Osteocyte (in vitro differentiated cells): Measurements from ENCODE around the gene RNF213. TPM values are rescaled to one million over a fixed set of nuclear protein-coding genes. Genes with fewer than 3 reads are reported as not detected.

Experiments used
- DNase-seq: peaks from one replicate; pipeline ENCODE4 v3.0.0; 2021; ENCODE audit warnings: mixed read lengths; ENCODE audit not compliant: unreplicated experiment; ENCODE audit errors: extremely low spot score
- H3K27ac Mint-ChIP-seq: one replicate; pipeline ENCODE4 v1.8.0; 2021; ENCODE audit warnings: mild to moderate bottlenecking, mixed read lengths; ENCODE audit not compliant: unreplicated experiment
- H3K27me3 Mint-ChIP-seq: one replicate; pipeline ENCODE4 v1.8.0; 2021; ENCODE audit warnings: mixed read lengths; ENCODE audit not compliant: unreplicated experiment
- H3K36me3 Mint-ChIP-seq: one replicate; pipeline ENCODE4 v1.8.0; 2021; ENCODE audit warnings: mixed read lengths; ENCODE audit not compliant: unreplicated experiment
- H3K4me1 Mint-ChIP-seq: one replicate; pipeline ENCODE4 v1.8.0; 2021; ENCODE audit warnings: mixed read lengths; ENCODE audit not compliant: unreplicated experiment
- H3K4me3 Mint-ChIP-seq: one replicate; pipeline ENCODE4 v1.8.0; 2021; ENCODE audit warnings: mild to moderate bottlenecking, moderate library complexity, mixed read lengths; ENCODE audit not compliant: unreplicated experiment
- H3K9me3 Mint-ChIP-seq: one replicate; pipeline ENCODE4 v1.8.0; 2021; ENCODE audit warnings: mixed read lengths; ENCODE audit not compliant: unreplicated experiment
- CTCF ChIP-seq: fragments of 200-600 bp; sonication (generic); IDR thresholded peaks from 2 replicates; pipeline ENCODE4 v1.5.0; 2021; ENCODE audit warnings: antibody characterized with exemption, mild to moderate bottlenecking, moderate library complexity
- total RNA-seq: library from RNA; stranded (reverse); gene quantifications from 2 replicates; pipeline ENCODE4 v1.2.1, GENCODE V29; 2021

RNF213 gene
- total RNA-seq, 1 donor from 2014 or later: 106 TPM

GRCh38 chr17:80285237-80285920 lies 24.7 kb downstream of the RNF213 start:
- Mint-ChIP-seq H3K9me3 (no peaks in the 10 kb centered on the region), H3K27ac (no peak overlapping the region), H3K4me3 (no peak overlapping the region), H3K27me3 (no peaks in the 10 kb centered on the region), H3K4me1 (peaks cover 3% of the 10 kb centered on the region), H3K36me3 (peaks cover 19% of the 10 kb centered on the region)
- no peak for DNase-seq
- TF ChIP-seq CTCF: no peak

GRCh38 chr17:80286638-80286960 lies 25.9 kb downstream of the RNF213 start:
- H3K4me3 Mint-ChIP-seq: no peak overlapping the region
- H3K4me1 Mint-ChIP-seq: peaks cover 3% of the 10 kb centered on the region
- peaks cover 26% of the 10 kb centered on the region for H3K36me3 Mint-ChIP-seq
- no peaks in the 10 kb centered on the region for H3K9me3 Mint-ChIP-seq
- no peak for TF ChIP-seq CTCF
- no peaks in the 10 kb centered on the region for H3K27me3 Mint-ChIP-seq
- H3K27ac Mint-ChIP-seq: no peak overlapping the region
- no peak for DNase-seq

- TF ChIP-seq CTCF: no peak
- H3K36me3 Mint-ChIP-seq: peaks cover 31% of the 10 kb centered on the region
- H3K27ac Mint-ChIP-seq: no peak overlapping the region
These were observed 26.4 kb downstream of the RNF213 start for GRCh38 chr17:80287038-80287437.

GRCh38 chr17:80287806-80288567 lies 27.3 kb downstream of the RNF213 start:
- DNase-seq: no peak
- Mint-ChIP-seq H3K4me1 (peaks cover 3% of the 10 kb centered on the region), H3K36me3 (peaks cover 38% of the 10 kb centered on the region), H3K9me3 (no peaks in the 10 kb centered on the region), H3K4me3 (no peak overlapping the region), H3K27me3 (no peaks in the 10 kb centered on the region), H3K27ac (no peak overlapping the region)
- TF ChIP-seq CTCF: no peak

More at GRCh38 chr17:80287038-80287437, 26.4 kb downstream of the RNF213 start:
- peaks cover 3% of the 10 kb centered on the region for H3K4me1 Mint-ChIP-seq
- no peaks in the 10 kb centered on the region for H3K9me3 Mint-ChIP-seq
- no peak for DNase-seq
- no peak overlapping the region for H3K4me3 Mint-ChIP-seq
- no peaks in the 10 kb centered on the region for H3K27me3 Mint-ChIP-seq

GRCh38 chr17:80289616-80290015 lies 29.0 kb downstream of the RNF213 start:
- no peaks in the 10 kb centered on the region for H3K9me3 Mint-ChIP-seq
- peaks cover 43% of the 10 kb centered on the region for H3K36me3 Mint-ChIP-seq
- H3K4me3 Mint-ChIP-seq: no peak overlapping the region
- peaks cover under 1% of the 10 kb centered on the region for H3K4me1 Mint-ChIP-seq
- H3K27ac Mint-ChIP-seq: no peak overlapping the region
- no peak for TF ChIP-seq CTCF
- DNase-seq: no peak
- H3K27me3 Mint-ChIP-seq: no peaks in the 10 kb centered on the region
